BJ (cell line): ENCODE measurements around the gene HRNR. TPM values are rescaled to one million over a fixed set of nuclear protein-coding genes. Genes with fewer than 3 reads are reported as not detected.
"Not testable (repeated sequence)": the region's sequence is repeated elsewhere in the genome, so short reads cannot be mapped to it uniquely, and the experiment has no call there.

Source experiments
- CTCF ChIA-PET: fragments of 350-600 bp; formaldehyde crosslinking; extraction: SDS; loops from one replicate; lab custom pipeline; 2021; ENCODE audit warnings: antibody characterized with exemption, inconsistent platforms; lab: Yijun Ruan, JAX
- POLR2A ChIA-PET: fragments of 300-600 bp; sonication (Branson Sonifier 250); formaldehyde crosslinking; extraction: SDS; loops from one replicate; lab custom pipeline; 2021; ENCODE audit warnings: antibody characterized with exemption; lab: Charles Lee
- DNase-seq: peaks from one replicate; pipeline ENCODE4 v3.0.0-alpha.2; 2011; ENCODE audit warnings: low read depth
- H3K27me3 ChIP-seq: 2 replicates; pipeline ENCODE4 v1.6.0; 2011; ENCODE audit warnings: low read length; ENCODE audit not compliant: control insufficient read depth, insufficient read depth
- H3K36me3 ChIP-seq: 2 replicates; pipeline ENCODE4 v1.5.1; 2011; ENCODE audit warnings: low read length; ENCODE audit not compliant: control insufficient read depth, insufficient read depth
- H3K4me3 ChIP-seq: 2 replicates; pipeline ENCODE4 v1.5.1; 2011; ENCODE audit warnings: low read depth, mild to moderate bottlenecking, control low read depth, low read length
- CTCF ChIP-seq: IDR thresholded peaks from 2 replicates; pipeline ENCODE4 v1.5.1; 2011; ENCODE audit warnings: low read depth, mild to moderate bottlenecking, control low read depth, inconsistent platforms, low read length, moderate library complexity; ENCODE audit not compliant: insufficient read depth
- polyA plus RNA-seq: library from polyadenylated mRNA; depleted of rRNA; stranded (reverse); fragments of >200 nt; gene quantifications from 2 replicates; pipeline ENCODE4 v1.2.3, GENCODE V29; 2011

The HRNR gene
- polyA plus RNA-seq, 1 experiment = not detected

- CTCF ChIA-PET = interaction anchor here (1.3 kb wide), 1 partner anchor 127 kb away, joined by 3 read pairs; no protein-coding TSS in a partner anchor
- POLR2A ChIA-PET = no interaction called here
- Histone ChIP-seq H3K27me3 (no peaks in the 10 kb centered on the region), H3K4me3 (no peak overlapping the region), H3K36me3 (no peaks in the 10 kb centered on the region)
- DNase-seq = no peak
- TF ChIP-seq CTCF = no peak
These were observed 3.5 kb downstream of the HRNR start for GRCh38 chr1:152220166-152221163.

- CTCF ChIA-PET, H3K27me3 ChIP-seq, DNase-seq, H3K36me3 ChIP-seq, H3K4me3 ChIP-seq, POLR2A ChIA-PET: not testable (repeated sequence)
These were observed 4.6 kb downstream of the HRNR start for GRCh38 chr1:152219438-152219837.

- no peak for DNase-seq
- no peaks in the 10 kb centered on the region for H3K27me3 ChIP-seq
- TF ChIP-seq CTCF = no peak
- ChIA-PET CTCF (no interaction called here), POLR2A (no interaction called here)
- H3K4me3 ChIP-seq = no peak overlapping the region
- no peaks in the 10 kb centered on the region for H3K36me3 ChIP-seq
These were observed 5.1 kb downstream of the HRNR start for GRCh38 chr1:152218762-152219436.

- POLR2A ChIA-PET, CTCF ChIA-PET, H3K27me3 ChIP-seq, H3K4me3 ChIP-seq, DNase-seq, H3K36me3 ChIP-seq: not testable (repeated sequence)
These were observed 8.4 kb downstream of the HRNR start for GRCh38 chr1:152215604-152216003.

GRCh38 chr1:152214911-152215310 is 9.1 kb downstream of the HRNR start:
- CTCF ChIA-PET, POLR2A ChIA-PET, H3K36me3 ChIP-seq, H3K27me3 ChIP-seq, H3K4me3 ChIP-seq, DNase-seq: not testable (repeated sequence)

- TF ChIP-seq CTCF = no peak
- POLR2A ChIA-PET = no interaction called here
- no peak for DNase-seq
These were observed 25.0 kb downstream of the HRNR start for GRCh38 chr1:152198982-152199381.

More at GRCh38 chr1:152198982-152199381, 25.0 kb downstream of the HRNR start:
- no peak overlapping the region for H3K4me3 ChIP-seq
- H3K36me3 ChIP-seq = no peaks in the 10 kb centered on the region
- CTCF ChIA-PET = interaction anchor here (1.4 to 2.0 kb wide), 4 partner anchors 10 to 259 kb away, joined by 4 to 15 read pairs (median 6); no protein-coding TSS in a partner anchor
- no peaks in the 10 kb centered on the region for H3K27me3 ChIP-seq
